GM13977 (cell line): ENCODE measurements around the gene LIN7C.

Experiments
- DNase-seq: peaks from one replicate; pipeline ENCODE4 v3.0.0; 2012; ENCODE audit warnings: low spot score
- in situ Hi-C: fragments of 300-500 bp; cut with MboI; formaldehyde crosslinking; loops from one replicate; pipeline ENCODE4 v1.12.0; 2022; ENCODE audit warnings: low sequenced_read_pairs, low pct_unique_long_range_greater_than_20kb, mixed read lengths, inconsistent platforms; ENCODE audit not compliant: unreplicated experiment
- TF ChIP-seq, protein P1 (sequence below): IDR thresholded peaks from 2 replicates; pipeline ENCODE4 v1.5.1; 2012; ENCODE audit warnings: mild to moderate bottlenecking, control low read depth; ENCODE audit not compliant: insufficient read depth; ENCODE audit errors: extremely low read depth, missing control alignments

Gene LIN7C

GRCh38 chr11:27447288-27448183 is 59.0 kb downstream of the LIN7C start:
- in situ Hi-C loops: no loop called here
- TF ChIP-seq, protein P1, sequence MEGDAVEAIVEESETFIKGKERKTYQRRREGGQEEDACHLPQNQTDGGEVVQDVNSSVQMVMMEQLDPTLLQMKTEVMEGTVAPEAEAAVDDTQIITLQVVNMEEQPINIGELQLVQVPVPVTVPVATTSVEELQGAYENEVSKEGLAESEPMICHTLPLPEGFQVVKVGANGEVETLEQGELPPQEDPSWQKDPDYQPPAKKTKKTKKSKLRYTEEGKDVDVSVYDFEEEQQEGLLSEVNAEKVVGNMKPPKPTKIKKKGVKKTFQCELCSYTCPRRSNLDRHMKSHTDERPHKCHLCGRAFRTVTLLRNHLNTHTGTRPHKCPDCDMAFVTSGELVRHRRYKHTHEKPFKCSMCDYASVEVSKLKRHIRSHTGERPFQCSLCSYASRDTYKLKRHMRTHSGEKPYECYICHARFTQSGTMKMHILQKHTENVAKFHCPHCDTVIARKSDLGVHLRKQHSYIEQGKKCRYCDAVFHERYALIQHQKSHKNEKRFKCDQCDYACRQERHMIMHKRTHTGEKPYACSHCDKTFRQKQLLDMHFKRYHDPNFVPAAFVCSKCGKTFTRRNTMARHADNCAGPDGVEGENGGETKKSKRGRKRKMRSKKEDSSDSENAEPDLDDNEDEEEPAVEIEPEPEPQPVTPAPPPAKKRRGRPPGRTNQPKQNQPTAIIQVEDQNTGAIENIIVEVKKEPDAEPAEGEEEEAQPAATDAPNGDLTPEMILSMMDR: no peak
- DNase-seq: no peak

DNA sequence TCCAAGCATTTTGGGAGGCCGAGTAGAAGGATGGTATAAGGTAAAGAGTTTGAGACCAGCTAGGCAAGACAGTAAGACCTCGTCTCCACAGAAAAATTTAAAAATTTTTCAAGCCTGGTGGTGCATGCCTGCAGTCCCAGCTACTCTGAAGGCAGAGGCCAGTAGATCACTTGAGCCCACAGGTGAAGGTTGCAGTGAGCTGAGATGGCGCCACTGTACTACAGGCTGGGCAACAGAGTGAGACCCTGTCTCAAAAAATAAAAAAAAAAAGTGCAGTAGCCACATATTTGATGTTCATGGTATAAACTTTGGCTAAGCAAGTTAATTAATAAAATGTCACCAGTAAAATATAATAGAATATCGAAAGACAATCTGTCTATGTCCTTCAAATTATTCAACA is 60.9 kb downstream of the LIN7C start:
- no peak for DNase-seq
- TF ChIP-seq, protein P1: no peak
- in situ Hi-C loops: no loop called here

GRCh38 chr11:27444801-27445215 is 61.8 kb downstream of the LIN7C start:
- in situ Hi-C loops: no loop called here
- no peak for DNase-seq
- TF ChIP-seq, protein P1: no peak
